Loucy (cell line): ENCODE results near the gene DENND2C.

Source experiments
- H2AFZ ChIP-seq: fragments of 200-600 bp; sonication (generic); 2 replicates; pipeline ENCODE4 v1.6.0; 2016; ENCODE audit warnings: antibody characterized with exemption, mild to moderate bottlenecking, low read length, moderate library complexity
- H3F3A ChIP-seq: fragments of 200-600 bp; 2 replicates; pipeline ENCODE4 v1.6.0; 2016; ENCODE audit warnings: antibody characterized with exemption, low read depth, mild to moderate bottlenecking
- H3K27me3 ChIP-seq: fragments of 200-600 bp; sonication (generic); 2 replicates; pipeline ENCODE4 v1.6.1; 2014; ENCODE audit warnings: low read length, mild to moderate bottlenecking; ENCODE audit not compliant: insufficient read depth, poor library complexity, severe bottlenecking
- H3K36me3 ChIP-seq: fragments of 200-600 bp; sonication (generic); 2 replicates; pipeline ENCODE4 v1.6.1; 2016; ENCODE audit warnings: low read length; ENCODE audit not compliant: insufficient read depth
- H3K4me1 ChIP-seq: fragments of 200-600 bp; sonication (generic); 2 replicates; pipeline ENCODE4 v1.5.1; 2014; ENCODE audit warnings: low read length, mild to moderate bottlenecking; ENCODE audit not compliant: insufficient read depth, poor library complexity, severe bottlenecking
- H3K4me2 ChIP-seq: fragments of 200-600 bp; sonication (generic); 2 replicates; pipeline ENCODE4 v1.6.0; 2014; ENCODE audit warnings: antibody characterized with exemption, low read length, low read depth, mild to moderate bottlenecking; ENCODE audit not compliant: poor library complexity, severe bottlenecking
- H3K4me3 ChIP-seq: fragments of 200-600 bp; sonication (generic); 2 replicates; pipeline ENCODE4 v1.5.1; 2014; ENCODE audit warnings: low read length, mild to moderate bottlenecking, mixed read lengths; ENCODE audit not compliant: poor library complexity, severe bottlenecking
- H3K79me2 ChIP-seq: fragments of 200-600 bp; sonication (generic); 2 replicates; pipeline ENCODE4 v1.6.1; 2014; ENCODE audit warnings: low read length; ENCODE audit not compliant: insufficient read depth
- H3K9ac ChIP-seq: fragments of 200-600 bp; sonication (generic); 2 replicates; pipeline ENCODE4 v1.6.0; 2014; ENCODE audit warnings: mild to moderate bottlenecking, low read depth, low read length, moderate library complexity; ENCODE audit not compliant: poor library complexity, severe bottlenecking
- H3K9me2 ChIP-seq: fragments of 200-600 bp; sonication (generic); replicated peaks from 2 replicates; pipeline ENCODE4 v1.6.1; 2016; ENCODE audit warnings: low read depth, low read length, mixed read lengths
- H3K9me3 ChIP-seq: fragments of 200-600 bp; sonication (generic); 2 replicates; pipeline ENCODE4 v1.6.1; 2014; ENCODE audit warnings: mild to moderate bottlenecking, antibody characterized with exemption, low read length, low read depth; ENCODE audit not compliant: insufficient read depth
- H4K20me1 ChIP-seq: fragments of 200-600 bp; sonication (generic); 2 replicates; pipeline ENCODE4 v1.6.0; 2014; ENCODE audit warnings: antibody characterized with exemption, low read length, mild to moderate bottlenecking; ENCODE audit not compliant: insufficient read depth, poor library complexity, severe bottlenecking
- EZH2phosphoT487 ChIP-seq: fragments of 200-600 bp; IDR thresholded peaks from 2 replicates; pipeline ENCODE4 v1.6.1; 2018; ENCODE audit warnings: antibody characterized with exemption, mild to moderate bottlenecking, moderate library complexity, borderline replicate concordance
- TF ChIP-seq, protein P1 (sequence below): fragments of 200-600 bp; sonication (generic); conservative IDR thresholded peaks from 2 replicates; pipeline ENCODE4 v1.5.1; 2014; ENCODE audit warnings: mild to moderate bottlenecking, antibody characterized with exemption, low read length

The DENND2C gene

DNA sequence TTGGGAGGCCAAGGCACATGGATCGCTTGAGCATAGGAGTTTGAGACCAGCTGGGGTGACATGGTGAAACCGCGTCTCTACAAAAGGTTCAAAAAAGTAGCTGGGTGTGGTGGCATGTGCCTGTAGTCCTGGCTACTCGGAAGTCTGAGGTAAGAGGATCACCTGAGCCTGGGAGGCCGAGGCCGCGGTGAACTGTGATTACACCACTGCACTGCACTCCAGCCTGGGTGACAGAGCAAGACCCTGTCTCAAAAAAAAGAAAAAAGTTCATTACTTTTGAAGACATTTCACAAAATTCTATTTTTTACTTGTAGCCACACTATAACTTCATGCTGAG is 2.1 kb upstream of the DENND2C start:
- H3K36me3 ChIP-seq, result no peaks in the 10 kb centered on the region
- H2AFZ ChIP-seq, result no peak overlapping the region
- H3F3A ChIP-seq, result no peaks in the 10 kb centered on the region
- H3K27me3 ChIP-seq, result no peaks in the 10 kb centered on the region
- H3K9me2 ChIP-seq, result no peaks in the 10 kb centered on the region
- no peak overlapping the region for H3K9ac ChIP-seq
- no peaks in the 10 kb centered on the region for H3K4me1 ChIP-seq
- no peaks in the 10 kb centered on the region for H3K79me2 ChIP-seq
- H4K20me1 ChIP-seq, result no peaks in the 10 kb centered on the region
- TF ChIP-seq, protein P1, sequence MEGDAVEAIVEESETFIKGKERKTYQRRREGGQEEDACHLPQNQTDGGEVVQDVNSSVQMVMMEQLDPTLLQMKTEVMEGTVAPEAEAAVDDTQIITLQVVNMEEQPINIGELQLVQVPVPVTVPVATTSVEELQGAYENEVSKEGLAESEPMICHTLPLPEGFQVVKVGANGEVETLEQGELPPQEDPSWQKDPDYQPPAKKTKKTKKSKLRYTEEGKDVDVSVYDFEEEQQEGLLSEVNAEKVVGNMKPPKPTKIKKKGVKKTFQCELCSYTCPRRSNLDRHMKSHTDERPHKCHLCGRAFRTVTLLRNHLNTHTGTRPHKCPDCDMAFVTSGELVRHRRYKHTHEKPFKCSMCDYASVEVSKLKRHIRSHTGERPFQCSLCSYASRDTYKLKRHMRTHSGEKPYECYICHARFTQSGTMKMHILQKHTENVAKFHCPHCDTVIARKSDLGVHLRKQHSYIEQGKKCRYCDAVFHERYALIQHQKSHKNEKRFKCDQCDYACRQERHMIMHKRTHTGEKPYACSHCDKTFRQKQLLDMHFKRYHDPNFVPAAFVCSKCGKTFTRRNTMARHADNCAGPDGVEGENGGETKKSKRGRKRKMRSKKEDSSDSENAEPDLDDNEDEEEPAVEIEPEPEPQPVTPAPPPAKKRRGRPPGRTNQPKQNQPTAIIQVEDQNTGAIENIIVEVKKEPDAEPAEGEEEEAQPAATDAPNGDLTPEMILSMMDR, result no peak
- no peak for TF ChIP-seq EZH2phosphoT487
- no peaks in the 10 kb centered on the region for H3K9me3 ChIP-seq
- H3K4me3 ChIP-seq, result no peak overlapping the region
- no peak overlapping the region for H3K4me2 ChIP-seq

DNA sequence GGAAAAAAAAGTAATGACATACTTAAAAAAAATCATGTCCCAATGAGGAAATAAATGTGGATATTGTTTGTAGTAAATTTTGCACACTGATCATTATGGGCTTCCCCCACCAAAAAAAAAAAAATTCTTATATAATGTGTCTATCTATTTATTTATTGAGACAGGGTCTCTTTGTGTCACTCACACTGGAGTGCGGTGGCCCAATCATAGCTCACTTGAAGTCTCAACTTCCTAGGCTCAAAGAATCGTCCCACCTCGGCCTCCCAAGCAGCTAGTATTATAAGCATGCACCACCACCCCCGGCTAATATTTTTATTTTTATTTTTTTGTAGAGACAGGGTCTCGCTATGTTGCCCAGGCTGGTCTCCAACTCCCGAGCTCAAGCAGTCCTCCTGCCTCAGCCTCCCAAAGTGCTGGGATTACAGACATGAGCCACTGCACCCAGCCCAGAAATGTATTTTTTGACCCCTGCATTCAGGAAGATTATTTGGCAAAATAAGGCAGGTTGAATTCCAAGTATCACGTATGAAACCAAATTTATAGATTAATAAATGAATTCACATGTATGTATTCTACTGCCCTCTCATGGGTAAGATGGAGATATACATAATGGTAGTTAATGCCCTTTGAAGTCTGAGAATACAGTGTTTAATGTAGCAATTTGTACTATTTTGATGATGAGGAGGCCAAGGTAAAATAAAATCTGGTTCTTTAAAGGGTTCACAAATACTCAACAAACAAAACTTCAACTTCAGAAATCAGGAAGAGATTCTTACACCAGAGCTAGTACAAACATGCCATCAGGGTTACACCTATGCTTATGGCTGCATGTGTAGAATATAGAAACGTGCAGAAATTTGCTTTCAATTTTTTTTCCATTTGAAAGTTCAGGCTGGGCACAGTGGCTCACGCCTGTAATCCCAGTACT is 1.4 kb upstream of the DENND2C start:
- no peaks in the 10 kb centered on the region for H3K9me3 ChIP-seq
- H3K4me2 ChIP-seq, result no peak overlapping the region
- no peaks in the 10 kb centered on the region for H4K20me1 ChIP-seq
- no peaks in the 10 kb centered on the region for H3K4me1 ChIP-seq
- no peaks in the 10 kb centered on the region for H3K9me2 ChIP-seq
- H3K79me2 ChIP-seq, result no peaks in the 10 kb centered on the region
- no peaks in the 10 kb centered on the region for H3F3A ChIP-seq
- no peaks in the 10 kb centered on the region for H3K36me3 ChIP-seq
- no peak for TF ChIP-seq EZH2phosphoT487
- TF ChIP-seq, protein P1, result peak; percentile 62
- no peak overlapping the region for H3K4me3 ChIP-seq
- H2AFZ ChIP-seq, result no peak overlapping the region
- no peaks in the 10 kb centered on the region for H3K27me3 ChIP-seq
- no peak overlapping the region for H3K9ac ChIP-seq

DNA sequence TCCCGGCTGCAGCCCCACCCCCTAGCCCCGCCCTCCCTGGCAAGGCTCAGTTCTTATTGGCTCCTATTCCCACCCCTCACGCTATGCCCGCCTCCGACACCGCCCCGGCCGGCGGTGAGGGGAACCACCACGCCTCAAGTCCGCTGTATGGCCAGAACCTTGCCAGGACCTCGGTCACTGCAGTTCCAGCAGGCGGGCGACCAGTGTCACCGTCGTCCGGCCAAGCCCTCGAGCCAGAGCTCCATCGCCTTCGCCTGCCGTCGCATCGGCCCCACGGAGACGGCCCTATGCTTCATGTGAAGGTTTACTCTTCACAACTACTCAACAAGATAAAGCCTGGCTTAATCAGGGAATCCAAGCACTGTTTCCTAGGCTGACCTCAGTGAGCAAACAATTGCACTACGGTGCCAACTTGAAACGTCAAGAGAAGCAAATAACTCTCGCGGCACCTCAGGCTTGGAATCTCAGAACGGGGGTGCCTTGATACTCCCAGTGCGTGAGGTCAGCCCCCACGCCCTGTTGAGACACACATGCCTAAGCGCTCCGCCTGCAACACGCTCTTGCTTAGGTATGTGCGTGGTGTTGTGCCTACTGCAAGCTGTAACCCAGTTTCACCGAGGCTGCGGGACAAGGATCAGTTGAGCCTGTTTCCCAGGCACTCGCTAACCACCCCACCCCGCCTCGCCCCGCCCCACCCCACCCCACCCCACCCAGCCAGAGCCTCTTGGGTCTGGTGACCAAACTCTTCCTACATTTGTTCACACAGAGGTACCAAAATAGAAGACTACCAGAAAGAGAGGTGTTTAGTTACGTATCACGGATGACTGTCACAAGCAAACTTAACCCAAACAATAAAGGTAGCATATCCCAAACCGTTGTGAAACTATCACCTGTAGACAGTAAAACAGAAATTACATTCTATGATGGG is 498 bp upstream of the DENND2C start:
- Histone ChIP-seq H3K9me3 (no peaks in the 10 kb centered on the region), H3K9me2 (no peaks in the 10 kb centered on the region), H2AFZ (no peak overlapping the region), H3F3A (no peaks in the 10 kb centered on the region), H3K9ac (no peak overlapping the region), H3K4me1 (no peaks in the 10 kb centered on the region), H3K79me2 (no peaks in the 10 kb centered on the region), H3K4me2 (no peak overlapping the region), H4K20me1 (no peaks in the 10 kb centered on the region), H3K27me3 (no peaks in the 10 kb centered on the region), H3K36me3 (no peaks in the 10 kb centered on the region), H3K4me3 (no peak overlapping the region)
- TF ChIP-seq EZH2phosphoT487, result no peak
- TF ChIP-seq, protein P1, result no peak
